NCI-H345 treated with DMSO at 0.1 percent for 48 hours (cell line): ENCODE results near the gene C3AR1.
"Not testable (repeated sequence)": the region's sequence is repeated elsewhere in the genome, so short reads cannot be mapped to it uniquely, and the experiment has no call there.

Experiments
- DNase-seq: peaks from one replicate; lab custom pipeline; 2025; ENCODE audit not compliant: unreplicated experiment; lab: John Stamatoyannopoulos, UW

The C3AR1 gene

GRCh38 chr12:8065991-8066594 lies at the start of gene C3AR1:
C3AR1 (minus strand) TSS chr12:8066359; CDS start chr12:8060185, 6,174 bp downstream.
- DNase-seq: no peak

GRCh38 chr12:8113117-8113516 lies 47.0 kb upstream of the C3AR1 start:
- DNase-seq: not testable (repeated sequence)

- DNase-seq: peak; percentile 57
Measured at GRCh38 chr12:8108808-8109398, 42.7 kb upstream of the C3AR1 start.

GRCh38 chr12:8099235-8099634 lies 33.1 kb upstream of the C3AR1 start:
- no peak for DNase-seq

GRCh38 chr12:8096281-8096915 lies 30.2 kb upstream of the C3AR1 start:
- no peak for DNase-seq

GRCh38 chr12:8093291-8093690 lies 27.1 kb upstream of the C3AR1 start:
- DNase-seq: no peak

GRCh38 chr12:8089716-8090115 lies 23.6 kb upstream of the C3AR1 start:
- DNase-seq: no peak

GRCh38 chr12:8089277-8089676 lies 23.1 kb upstream of the C3AR1 start:
- not testable (repeated sequence) for DNase-seq

- no peak for DNase-seq
Measured at GRCh38 chr12:8088574-8088973, 22.4 kb upstream of the C3AR1 start.

- DNase-seq: no peak
Measured at GRCh38 chr12:8087666-8088065, 21.5 kb upstream of the C3AR1 start.

- DNase-seq: not testable (repeated sequence)
Measured at GRCh38 chr12:8084351-8084750, 18.2 kb upstream of the C3AR1 start.

GRCh38 chr12:8082808-8083100 lies 16.6 kb upstream of the C3AR1 start:
- no peak for DNase-seq

- no peak for DNase-seq
Measured at GRCh38 chr12:8081251-8081920, 15.2 kb upstream of the C3AR1 start.

- no peak for DNase-seq
Measured at GRCh38 chr12:8080120-8080519, 14.0 kb upstream of the C3AR1 start.

- DNase-seq: no peak
Measured at GRCh38 chr12:8078916-8079315, 12.8 kb upstream of the C3AR1 start.

- peak; percentile 15 for DNase-seq
Measured at GRCh38 chr12:8078398-8078797, 12.2 kb upstream of the C3AR1 start.

- DNase-seq: no peak
Measured at GRCh38 chr12:8077207-8077606, 11.0 kb upstream of the C3AR1 start.

- DNase-seq: no peak
Measured at GRCh38 chr12:8076366-8076765, 10.2 kb upstream of the C3AR1 start.

- DNase-seq: no peak
Measured at GRCh38 chr12:8075935-8076334, 9.8 kb upstream of the C3AR1 start.

- not testable (repeated sequence) for DNase-seq
Measured at GRCh38 chr12:8071820-8072219, 5.7 kb upstream of the C3AR1 start.

- no peak for DNase-seq
Measured at GRCh38 chr12:8069582-8069981, 3.4 kb upstream of the C3AR1 start.

- DNase-seq: no peak
Measured at GRCh38 chr12:8064131-8064530, 2.0 kb downstream of the C3AR1 start.
